HCT116 (cell line): ENCODE data around the gene CIROP. TPM values are rescaled to one million over a fixed set of nuclear protein-coding genes. Genes with fewer than 3 reads are reported as not detected.

ENCODE experiments used
- ATAC-seq: fragments of 200-7000 bp; cut with Tn5 transposase; 2 replicates; pipeline ENCODE4 v1.9.1; 2020; ENCODE audit warnings: mild to moderate bottlenecking, moderate library complexity
- BruUV-seq: library from RNA; stranded (reverse); fragments of 400-500 nt; replicated peaks from 2 replicates; lab custom pipeline; 2021; lab: Mats Ljungman, UMichigan
- CTCF ChIA-PET: fragments of 300-600 bp; sonication (Branson Sonifier 250); formaldehyde crosslinking; loops from one replicate; lab custom pipeline; 2021; ENCODE audit warnings: antibody characterized with exemption; lab: Charles Lee
- POLR2A ChIA-PET: fragments of 300-600, 350-600 bp; sonication (Branson Sonifier 250); formaldehyde crosslinking; loops from one replicate; lab custom pipeline; 2021; ENCODE audit warnings: antibody characterized with exemption; lab: Charles Lee
- RAD21 ChIA-PET, 2 experiments: fragments of 300-600 bp; sonication (Branson Sonifier 250); formaldehyde crosslinking; loops; one replicate each; lab custom pipeline; 2023; ENCODE audit warnings: low total read pairs in 2 of 2; ENCODE audit not compliant: uncharacterized antibody in 2 of 2, unreplicated experiment in 2 of 2, low non-redundant PET in 1 of 2; lab: Charles Lee
- DNase-seq: peaks from one replicate; pipeline ENCODE4 v3.0.0-alpha.2; 2010; ENCODE audit warnings: low read depth, low spot score
- H2AFZ ChIP-seq: fragments of 200-600 bp; shearing (Covaris generic), sonication (generic); 2 replicates; pipeline ENCODE4 v1.6.1; 2017; ENCODE audit warnings: low read depth, mixed run types, mixed read lengths, antibody characterized with exemption, low read length; ENCODE audit not compliant: poor library complexity, severe bottlenecking
- H3K27ac ChIP-seq: 2 replicates; pipeline ENCODE4 v1.5.1; 2012; ENCODE audit warnings: low read depth, low read length
- H3K27me3 ChIP-seq: fragments of 200-600 bp; sonication (generic); 2 replicates; pipeline ENCODE4 v1.6.1; 2016; ENCODE audit warnings: mixed run types, low read length, mixed read lengths; ENCODE audit not compliant: insufficient read depth
- H3K36me3 ChIP-seq, 2 experiments: fragments of 200-500 bp in 1 of 2; fragments of 200-600 bp in 1 of 2; sonication (Bioruptor generic) in 1 of 2; sonication (generic) in 1 of 2; 2 replicates each; pipeline versions ENCODE4 v1.5.1 to v1.6.1; 2014 to 2016; ENCODE audit warnings: low read length in 2 of 2, inconsistent platforms in 1 of 2, mixed read lengths in 1 of 2, mixed run types in 1 of 2; ENCODE audit not compliant: insufficient read depth in 2 of 2, control insufficient read depth in 1 of 2
- H3K4me1 ChIP-seq, 2 experiments: fragments of 200-600 bp in 1 of 2; sonication (generic) in 1 of 2; 2 replicates each; pipeline versions ENCODE4 v1.5.1 to v1.6.1; 2012 to 2017; ENCODE audit warnings: low read length in 2 of 2, inconsistent platforms in 1 of 2, mild to moderate bottlenecking in 1 of 2, mixed read lengths in 1 of 2, mixed run types in 1 of 2, moderate library complexity in 1 of 2; ENCODE audit not compliant: insufficient read depth in 2 of 2, control insufficient read depth in 1 of 2
- H3K4me2 ChIP-seq: fragments of 200-600 bp; sonication (generic); 2 replicates; pipeline ENCODE4 v1.6.1; 2017; ENCODE audit warnings: mixed run types, low read length, mixed read lengths
- H3K4me3 ChIP-seq, 2 experiments: fragments of 200-600 bp in 1 of 2; sonication (generic) in 1 of 2; replicated peaks in 1 of 2; 2 replicates each; pipeline ENCODE4 v1.5.1; 2011 to 2016; ENCODE audit warnings: low read length in 2 of 2, control low read depth in 1 of 2, low read depth in 1 of 2, mild to moderate bottlenecking in 1 of 2, mixed read lengths in 1 of 2, mixed run types in 1 of 2
- H3K79me2 ChIP-seq: fragments of 200-600 bp; sonication (generic); 2 replicates; pipeline ENCODE4 v1.6.1; 2017; ENCODE audit warnings: mild to moderate bottlenecking, mixed run types, low read length, moderate library complexity, mixed read lengths; ENCODE audit not compliant: insufficient read depth
- H3K9ac ChIP-seq: fragments of 200-600 bp; sonication (generic); 2 replicates; pipeline ENCODE4 v1.6.1; 2016; ENCODE audit warnings: low read length, mixed read lengths
- H3K9me2 ChIP-seq: fragments of 200-600 bp; sonication (generic), shearing (Covaris generic); 2 replicates; pipeline ENCODE4 v1.6.1; 2017; ENCODE audit warnings: mixed run types, mild to moderate bottlenecking, moderate library complexity; ENCODE audit not compliant: insufficient read depth
- H3K9me3 ChIP-seq, 2 experiments: fragments of 200-500 bp in 1 of 2; fragments of 200-600 bp in 1 of 2; sonication (Bioruptor generic) in 1 of 2; sonication (generic) in 1 of 2; 2 replicates each; pipeline ENCODE4 v1.6.1; 2014 to 2017; ENCODE audit warnings: low read length in 2 of 2, mixed read lengths in 2 of 2, inconsistent platforms in 1 of 2, low read depth in 1 of 2, mild to moderate bottlenecking in 1 of 2, mixed run types in 1 of 2, moderate library complexity in 1 of 2; ENCODE audit not compliant: control insufficient read depth in 1 of 2, insufficient read depth in 1 of 2
- H4K20me1 ChIP-seq: fragments of 200-600 bp; sonication (generic), shearing (Covaris generic); 2 replicates; pipeline ENCODE4 v1.6.1; 2017; ENCODE audit warnings: mixed run types, mild to moderate bottlenecking, moderate library complexity; ENCODE audit not compliant: insufficient read depth
- CBX3 ChIP-seq: IDR thresholded peaks from 2 replicates; pipeline ENCODE4 v1.6.1; 2012; ENCODE audit warnings: low read depth
- CEBPB ChIP-seq: IDR thresholded peaks from 2 replicates; pipeline ENCODE4 v1.6.1; 2012; ENCODE audit warnings: low read depth
- CTCF ChIP-seq, 3 experiments: fragments of 200-600 bp in 1 of 3; sonication (generic) in 1 of 3; IDR thresholded peaks in 2 of 3; conservative IDR thresholded peaks in 1 of 3; 2 replicates each; pipeline ENCODE4 v1.5.1; 2012 to 2017; ENCODE audit warnings: low read depth in 2 of 3, low read length in 2 of 3, antibody characterized with exemption in 1 of 3, borderline replicate concordance in 1 of 3, control low read depth in 1 of 3, mild to moderate bottlenecking in 1 of 3, mixed read lengths in 1 of 3, mixed run types in 1 of 3, moderate library complexity in 1 of 3; ENCODE audit not compliant: insufficient read depth in 1 of 3
- EGR1 ChIP-seq: IDR thresholded peaks from 2 replicates; pipeline ENCODE4 v1.6.1; 2012; ENCODE audit warnings: low read depth
- EZH2 ChIP-seq: fragments of 200-600 bp; sonication (generic); IDR thresholded peaks from 2 replicates; pipeline ENCODE4 v1.6.1; 2017; ENCODE audit warnings: antibody characterized with exemption, mixed run types
- EZH2phosphoT487 ChIP-seq: fragments of 200-600 bp; IDR thresholded peaks from 2 replicates; pipeline ENCODE4 v1.6.1; 2018; ENCODE audit warnings: antibody characterized with exemption, borderline replicate concordance
- FOSL1 ChIP-seq: IDR thresholded peaks from 2 replicates; pipeline ENCODE4 v1.6.1; 2012; ENCODE audit warnings: low read depth
- MAX ChIP-seq: IDR thresholded peaks from 2 replicates; pipeline ENCODE4 v1.6.1; 2012
- POLR2A ChIP-seq: IDR thresholded peaks from 2 replicates; pipeline ENCODE4 v1.7.0; 2011; ENCODE audit warnings: borderline replicate concordance; ENCODE audit not compliant: insufficient read depth, insufficient read length; ENCODE audit errors: extremely low read depth
- POLR2AphosphoS5 ChIP-seq: IDR thresholded peaks from 2 replicates; pipeline ENCODE4 v1.6.1; 2011; ENCODE audit warnings: mild to moderate bottlenecking, low read depth, low read length, moderate library complexity
- REST ChIP-seq: IDR thresholded peaks from 2 replicates; pipeline ENCODE4 v1.6.1; 2012; ENCODE audit warnings: low read depth
- SRF ChIP-seq: IDR thresholded peaks from 2 replicates; pipeline ENCODE4 v1.6.1; 2012; ENCODE audit warnings: low read depth
- TCF7L2 ChIP-seq: IDR thresholded peaks from 2 replicates; pipeline ENCODE4 v1.7.0; 2011; ENCODE audit warnings: borderline replicate concordance, inconsistent platforms; ENCODE audit not compliant: insufficient read depth, insufficient read length; ENCODE audit errors: extremely low read depth
- YY1 ChIP-seq: IDR thresholded peaks from 2 replicates; pipeline ENCODE4 v1.6.1; 2011; ENCODE audit warnings: low read length, low read depth, moderate library complexity, mild to moderate bottlenecking; ENCODE audit not compliant: insufficient replicate concordance; ENCODE audit errors: extremely low read depth
- ZBTB33 ChIP-seq: IDR thresholded peaks from 2 replicates; pipeline ENCODE4 v1.6.1; 2011; ENCODE audit warnings: mild to moderate bottlenecking, low read length, moderate library complexity; ENCODE audit not compliant: insufficient replicate concordance; ENCODE audit errors: extremely low read depth
- ZFX ChIP-seq: fragments of 450-650 bp; IDR thresholded peaks from 2 replicates; pipeline ENCODE4 v1.6.1; 2017
- intact Hi-C: fragments of 100-400 bp; cut with micrococcal nuclease; formaldehyde crosslinking; loops from 2 replicates; pipeline ENCODE4 v1.10.0; 2022
- total RNA-seq: library from RNA; stranded (reverse); gene quantifications from one replicate; pipeline ENCODE4 v1.2.1, GENCODE V29; 2021; ENCODE audit not compliant: unreplicated experiment

Gene CIROP
- total RNA-seq, 1 experiment from 2014 or later: not detected

DNA sequence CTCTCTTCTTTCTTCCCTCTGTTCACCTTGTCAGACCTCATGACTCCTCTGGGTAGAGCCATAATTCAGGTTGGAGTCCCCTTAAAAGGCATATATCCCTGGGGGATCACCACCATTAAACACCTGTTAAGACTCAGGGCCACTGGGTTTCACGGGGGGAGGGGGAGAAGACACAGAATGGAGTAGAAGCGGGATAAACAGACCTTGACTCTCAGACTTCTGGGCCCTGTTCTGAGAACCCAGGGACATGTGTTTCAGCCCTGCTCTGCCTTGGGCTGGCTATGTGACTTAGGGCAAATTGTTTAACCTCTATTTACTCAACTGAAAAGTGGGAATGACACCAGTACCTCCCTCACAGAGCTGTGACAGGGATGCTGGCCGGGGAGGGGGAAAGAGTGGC lies 52.1 kb downstream of the CIROP start:
- Histone ChIP-seq H4K20me1 (no peaks in the 10 kb centered on the region), H2AFZ (no peak overlapping the region), H3K9ac (no peak overlapping the region), H3K79me2 (no peaks in the 10 kb centered on the region), H3K4me3 (no peak overlapping the region), H3K9me2 (no peaks in the 10 kb centered on the region), H3K9me3 (no peaks in the 10 kb centered on the region), H3K27ac (no peak overlapping the region), H3K36me3 (no peaks in the 10 kb centered on the region), H3K4me2 (no peak overlapping the region), H3K4me1 (peaks cover 12 to 17% of the 10 kb centered on the region in 2 experiments), H3K27me3 (no peaks in the 10 kb centered on the region)
- BruUV-seq: no TSS peak
- intact Hi-C loops: no loop called here
- no peak for ATAC-seq
- RAD21 ChIA-PET: interaction anchor here in 1 of 2 experiments (1.0 kb wide), 1 partner anchor 66 kb away, joined by 5 read pairs; no protein-coding TSS in a partner anchor
- TF ChIP-seq CTCF (IDR thresholded peaks at IDR 0.05 in 2 of 3, conservative IDR thresholded peaks at IDR 0.05 in 1 of 3; ENCODE audit: borderline replicate concordance in 1 of 3, insufficient read depth in 1 of 3, low read depth in 2 of 3, low read length in 2 of 3): no peak
- TF ChIP-seq REST: no peak
- no peak for TF ChIP-seq ZFX
- no peak for TF ChIP-seq MAX
- no peak for TF ChIP-seq EZH2phosphoT487
- no peak for TF ChIP-seq CBX3
- no peak for TF ChIP-seq CEBPB
- TF ChIP-seq FOSL1: no peak
- TF ChIP-seq SRF: no peak
- no peak for TF ChIP-seq POLR2A
- no peak for TF ChIP-seq ZBTB33
- TF ChIP-seq YY1: no peak
- TF ChIP-seq TCF7L2: no peak
- TF ChIP-seq EGR1: no peak
- TF ChIP-seq POLR2AphosphoS5: no peak
- no peak for TF ChIP-seq EZH2
- CTCF ChIA-PET: interaction anchor here (0.6 to 2.2 kb wide), 3 partner anchors 16 to 66 kb away, joined by 3 to 8 read pairs (median 7); no protein-coding TSS in a partner anchor
- DNase-seq: no peak
- POLR2A ChIA-PET: no interaction called here
